ENCODE measurements around the gene PCDHB5. TPM values are rescaled to one million over a fixed set of nuclear protein-coding genes. Genes with fewer than 3 reads are reported as not detected.

Gene PCDHB5
- total and polyA plus RNA-seq, 2 of the 13 experiments (the other 11 are each of a cell fraction or from before 2014, with no cell fraction given): 0.07 to 0.08 TPM

DNA sequence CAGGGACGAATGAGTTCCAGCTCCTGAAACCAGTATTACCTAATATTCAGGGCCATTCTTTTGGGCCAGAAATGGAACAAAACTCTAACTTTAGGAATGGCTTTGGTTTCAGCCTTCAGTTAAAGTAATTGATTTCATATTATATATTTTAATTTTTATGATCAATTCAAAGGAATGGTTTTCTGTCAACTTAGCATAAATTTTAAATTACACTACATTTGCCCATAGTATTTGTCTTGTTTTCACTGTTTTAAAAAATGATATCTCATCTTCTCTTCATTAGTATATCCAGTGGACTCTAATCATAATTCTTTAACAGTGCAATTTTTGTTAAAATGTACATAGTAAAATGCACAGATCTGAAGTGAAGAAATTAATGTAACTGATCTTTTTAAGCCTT lies 45.3 kb downstream of the PCDHB5 start:
- Histone ChIP-seq H3K9me3 (ENCODE audit: low read length) (no peaks in the 10 kb centered on the region), H3K36me3 (replicated peaks in 1 of 2; ENCODE audit: control insufficient read depth in 1 of 2, insufficient read depth in 2 of 2, low read length in 2 of 2) (no peaks in the 10 kb centered on the region), H3K27ac (ENCODE audit: extremely low read length, insufficient read depth, low read length) (no peak overlapping the region), H3K79me2 (ENCODE audit: insufficient read depth, low read length) (no peaks in the 10 kb centered on the region), H3K27me3 (ENCODE audit: control insufficient read depth in 1 of 2, insufficient read depth in 2 of 2, low read length in 2 of 2) (no peaks in the 10 kb centered on the region; a peak in 1 of 5 replicates), H2AFZ (ENCODE audit: low read length) (no peak overlapping the region), H3K4me2 (ENCODE audit: low read depth, low read length) (no peak overlapping the region), H3K9ac (ENCODE audit: insufficient read depth, low read depth, low read length) (no peak overlapping the region), H4K20me1 (ENCODE audit: insufficient read depth, low read length) (no peaks in the 10 kb centered on the region), H3K4me1 (ENCODE audit: insufficient read depth, low read length) (no peaks in the 10 kb centered on the region; the same call in 1 of the 2 replicates), H3K4me3 (replicated peaks in 1 of 3; ENCODE audit: insufficient read depth in 1 of 3, low read depth in 2 of 3, low read length in 3 of 3) (no peak overlapping the region)
- FAIRE-seq: no peak
- BruUV-seq (replicated peaks): no TSS peak
- no peak for ATAC-seq
- POLR2A ChIA-PET: no interaction called here
- no peak for DNase-seq (ENCODE audit: low spot score)
- CTCF ChIA-PET (ENCODE audit: low intra/inter-chr PET ratio, low total read pairs): no interaction called here
- intact Hi-C loops (cut with micrococcal nuclease; ENCODE audit: unreplicated experiment): no loop called here
- in situ Hi-C loops (cut with HindIII; ENCODE audit: extremely low pct_ligation_motif_present, low pct_unique_long_range_greater_than_20kb): no loop called here
- WGBS (ENCODE audit: low lambda C conversion rate): 17% methylated on average over 1 of the region's 1 CpG
- no peak for TF ChIP-seq GABPA (IDR thresholded peaks at IDR 0.05; ENCODE audit: low read depth, low read length)
- TF ChIP-seq GABPA (CRISPR knock-in tag; IDR thresholded peaks at IDR 0.05; ENCODE audit: low read depth): no peak
- peak; percentile 32 to 71; a peak in 3 of 4 replicates for TF ChIP-seq MAFK (conservative IDR thresholded peaks at IDR 0.05 in 1 of 2, IDR thresholded peaks at IDR 0.05 in 1 of 2; ENCODE audit: low read length in 2 of 2)

DNA sequence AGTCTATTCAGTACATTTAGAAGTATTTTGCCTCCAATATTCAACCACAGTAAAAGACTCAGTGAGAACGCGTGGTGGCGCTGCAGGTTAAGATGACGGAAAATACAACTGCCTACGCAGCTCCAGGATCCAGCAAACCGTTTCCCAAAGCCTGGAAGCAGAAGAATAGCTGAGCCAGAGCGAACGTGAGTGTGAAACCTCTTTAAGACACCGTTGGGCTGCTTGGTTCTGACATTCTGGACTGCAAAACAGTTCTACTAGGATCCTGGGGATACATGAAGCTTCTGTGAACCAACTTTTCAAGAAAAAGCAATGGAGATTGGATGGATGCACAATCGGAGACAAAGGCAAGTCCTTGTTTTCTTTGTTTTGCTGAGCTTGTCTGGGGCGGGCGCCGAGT lies 47.2 kb downstream of the PCDHB5 start, which contains the start of gene PCDHB16:
PCDHB16 (plus strand) TSS at position 140 of the 400 bp plus-strand sequence; CDS start at position 313, 173 bp downstream.
- 9% methylated on average over 13 of the region's 13 CpGs for WGBS (ENCODE audit: low lambda C conversion rate)
- ATAC-seq (peak; percentile 89), DNase-seq (ENCODE audit: low spot score) (peak; percentile 53), FAIRE-seq (peak; percentile 63)
- ChIA-PET POLR2A (no interaction called here), CTCF (ENCODE audit: low intra/inter-chr PET ratio, low total read pairs) (interaction anchor here (1.6 kb wide), 1 partner anchor 88 kb away, joined by 5 read pairs; the partner anchor contains the start of gene PCDHB2)
- Histone ChIP-seq H3K4me2 (ENCODE audit: low read depth, low read length) (peak within 1 kb of the TSS; percentile 66), H3K79me2 (ENCODE audit: insufficient read depth, low read length) (no peaks in the 10 kb centered on the region), H3K4me1 (ENCODE audit: insufficient read depth, low read length) (no peaks in the 10 kb centered on the region; the same call in 1 of the 2 replicates), H3K9me3 (ENCODE audit: low read length) (no peaks in the 10 kb centered on the region), H3K9ac (ENCODE audit: insufficient read depth, low read depth, low read length) (peak within 1 kb of the TSS; percentile 38; the same call in 1 of the 2 replicates), H2AFZ (ENCODE audit: low read length) (peak within 1 kb of the TSS; percentile 83), H3K27me3 (ENCODE audit: control insufficient read depth in 1 of 2, insufficient read depth in 2 of 2, low read length in 2 of 2) (no peaks in the 10 kb centered on the region; a peak in 1 of 5 replicates), H3K36me3 (replicated peaks in 1 of 2; ENCODE audit: control insufficient read depth in 1 of 2, insufficient read depth in 2 of 2, low read length in 2 of 2) (no peaks in the 10 kb centered on the region), H3K4me3 (replicated peaks in 1 of 3; ENCODE audit: insufficient read depth in 1 of 3, low read depth in 2 of 3, low read length in 3 of 3) (peak within 1 kb of the TSS; percentile 35 to 61 (median 58); a peak in 5 of 6 replicates), H3K27ac (ENCODE audit: extremely low read length, insufficient read depth, low read length) (no peak within 1 kb of the TSS), H4K20me1 (ENCODE audit: insufficient read depth, low read length) (no peaks in the 10 kb centered on the region)
- no TSS peak for BruUV-seq (replicated peaks)
- in situ Hi-C loops (cut with HindIII; ENCODE audit: extremely low pct_ligation_motif_present, low pct_unique_long_range_greater_than_20kb) (no loop called here), intact Hi-C loops (cut with micrococcal nuclease; ENCODE audit: unreplicated experiment) (loop anchor here (1.0 to 2.0 kb wide), 2 partner anchors 87 to 98 kb away; partner anchors contain the start of gene PCDHB2)
- TF ChIP-seq SMAD1 (CRISPR knock-in tag; IDR thresholded peaks at IDR 0.05; ENCODE audit: borderline replicate concordance, low read depth): no peak
- no peak for TF ChIP-seq YEATS4 (CRISPR knock-in tag; IDR thresholded peaks at IDR 0.05; ENCODE audit: borderline replicate concordance)
- TF ChIP-seq ZNF205 (CRISPR knock-in tag; IDR thresholded peaks at IDR 0.05): no peak
- TF ChIP-seq, protein P1, sequence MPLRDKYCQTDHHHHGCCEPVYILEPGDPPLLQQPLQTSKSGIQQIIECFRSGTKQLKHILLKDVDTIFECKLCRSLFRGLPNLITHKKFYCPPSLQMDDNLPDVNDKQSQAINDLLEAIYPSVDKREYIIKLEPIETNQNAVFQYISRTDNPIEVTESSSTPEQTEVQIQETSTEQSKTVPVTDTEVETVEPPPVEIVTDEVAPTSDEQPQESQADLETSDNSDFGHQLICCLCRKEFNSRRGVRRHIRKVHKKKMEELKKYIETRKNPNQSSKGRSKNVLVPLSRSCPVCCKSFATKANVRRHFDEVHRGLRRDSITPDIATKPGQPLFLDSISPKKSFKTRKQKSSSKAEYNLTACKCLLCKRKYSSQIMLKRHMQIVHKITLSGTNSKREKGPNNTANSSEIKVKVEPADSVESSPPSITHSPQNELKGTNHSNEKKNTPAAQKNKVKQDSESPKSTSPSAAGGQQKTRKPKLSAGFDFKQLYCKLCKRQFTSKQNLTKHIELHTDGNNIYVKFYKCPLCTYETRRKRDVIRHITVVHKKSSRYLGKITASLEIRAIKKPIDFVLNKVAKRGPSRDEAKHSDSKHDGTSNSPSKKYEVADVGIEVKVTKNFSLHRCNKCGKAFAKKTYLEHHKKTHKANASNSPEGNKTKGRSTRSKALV (CRISPR knock-in tag; IDR thresholded peaks at IDR 0.05): 0 out of 2 replicates have a peak, but pooled peaks have one; percentile 50
- no peak for TF ChIP-seq ELF4 (CRISPR knock-in tag; IDR thresholded peaks at IDR 0.05; ENCODE audit: borderline replicate concordance)
- TF ChIP-seq, protein P2, sequence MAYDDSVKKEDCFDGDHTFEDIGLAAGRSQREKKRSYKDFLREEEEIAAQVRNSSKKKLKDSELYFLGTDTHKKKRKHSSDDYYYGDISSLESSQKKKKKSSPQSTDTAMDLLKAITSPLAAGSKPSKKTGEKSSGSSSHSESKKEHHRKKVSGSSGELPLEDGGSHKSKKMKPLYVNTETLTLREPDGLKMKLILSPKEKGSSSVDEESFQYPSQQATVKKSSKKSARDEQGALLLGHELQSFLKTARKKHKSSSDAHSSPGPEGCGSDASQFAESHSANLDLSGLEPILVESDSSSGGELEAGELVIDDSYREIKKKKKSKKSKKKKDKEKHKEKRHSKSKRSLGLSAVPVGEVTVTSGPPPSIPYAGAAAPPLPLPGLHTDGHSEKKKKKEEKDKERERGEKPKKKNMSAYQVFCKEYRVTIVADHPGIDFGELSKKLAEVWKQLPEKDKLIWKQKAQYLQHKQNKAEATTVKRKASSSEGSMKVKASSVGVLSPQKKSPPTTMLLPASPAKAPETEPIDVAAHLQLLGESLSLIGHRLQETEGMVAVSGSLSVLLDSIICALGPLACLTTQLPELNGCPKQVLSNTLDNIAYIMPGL (CRISPR knock-in tag; IDR thresholded peaks at IDR 0.05; ENCODE audit: borderline replicate concordance in 1 of 2, low read depth in 1 of 2): peak in 1 of 2 experiments; percentile 62; a peak in 1 of 4 replicates
